Measurements from ENCODE around the gene IRF5. TPM values are rescaled to one million over a fixed set of nuclear protein-coding genes. Genes with fewer than 3 reads are reported as not detected.

Gene IRF5
- total RNA-seq, 1 donor from 2014 or later = 0.37 TPM

- H3K4me3 Mint-ChIP-seq (ENCODE audit: unreplicated experiment) = peak overlapping the region; percentile 65
- TF ChIP-seq CTCF (IDR thresholded peaks at IDR 0.05) = no peak
- peaks cover 25% of the 10 kb centered on the region for H3K27me3 Mint-ChIP-seq (ENCODE audit: low read depth)
- H3K27ac Mint-ChIP-seq (ENCODE audit: unreplicated experiment) = no peak overlapping the region
- no peak for DNase-seq (ENCODE audit: low spot score)
- H3K4me1 Mint-ChIP-seq (ENCODE audit: low read depth) = peaks cover 8% of the 10 kb centered on the region
- H3K9me3 Mint-ChIP-seq (ENCODE audit: low read depth) = no peaks in the 10 kb centered on the region
- no peaks in the 10 kb centered on the region for H3K36me3 Mint-ChIP-seq (ENCODE audit: low read depth)
These were observed 882 bp downstream of the IRF5 start for GRCh38 chr7:128938544-128939074.

GRCh38 chr7:128939075-128939860 is 1.5 kb downstream of the IRF5 start:
- no peak for TF ChIP-seq CTCF (IDR thresholded peaks at IDR 0.05)
- Mint-ChIP-seq H3K36me3 (ENCODE audit: low read depth) (no peaks in the 10 kb centered on the region), H3K27ac (ENCODE audit: unreplicated experiment) (no peak overlapping the region), H3K4me1 (ENCODE audit: low read depth) (peaks cover 8% of the 10 kb centered on the region), H3K4me3 (ENCODE audit: unreplicated experiment) (no peak overlapping the region), H3K27me3 (ENCODE audit: low read depth) (peaks cover 25% of the 10 kb centered on the region), H3K9me3 (ENCODE audit: low read depth) (no peaks in the 10 kb centered on the region)
- DNase-seq (ENCODE audit: low spot score) = no peak

GRCh38 chr7:128939861-128940410 is 2.2 kb downstream of the IRF5 start:
- H3K4me3 Mint-ChIP-seq (ENCODE audit: unreplicated experiment) = no peak overlapping the region
- no peak for DNase-seq (ENCODE audit: low spot score)
- H3K27me3 Mint-ChIP-seq (ENCODE audit: low read depth) = peaks cover 25% of the 10 kb centered on the region
- H3K4me1 Mint-ChIP-seq (ENCODE audit: low read depth) = peaks cover 8% of the 10 kb centered on the region
- H3K27ac Mint-ChIP-seq (ENCODE audit: unreplicated experiment) = no peak overlapping the region
- H3K9me3 Mint-ChIP-seq (ENCODE audit: low read depth) = no peaks in the 10 kb centered on the region
- H3K36me3 Mint-ChIP-seq (ENCODE audit: low read depth) = no peaks in the 10 kb centered on the region
- no peak for TF ChIP-seq CTCF (IDR thresholded peaks at IDR 0.05)

GRCh38 chr7:128940494-128941322 is 3.0 kb downstream of the IRF5 start:
- no peak overlapping the region for H3K4me3 Mint-ChIP-seq (ENCODE audit: unreplicated experiment)
- TF ChIP-seq CTCF (IDR thresholded peaks at IDR 0.05) = no peak
- peaks cover 20% of the 10 kb centered on the region for H3K27me3 Mint-ChIP-seq (ENCODE audit: low read depth)
- no peaks in the 10 kb centered on the region for H3K9me3 Mint-ChIP-seq (ENCODE audit: low read depth)
- H3K27ac Mint-ChIP-seq (ENCODE audit: unreplicated experiment) = no peak overlapping the region
- DNase-seq (ENCODE audit: low spot score) = no peak
- no peaks in the 10 kb centered on the region for H3K36me3 Mint-ChIP-seq (ENCODE audit: low read depth)
- H3K4me1 Mint-ChIP-seq (ENCODE audit: low read depth) = peaks cover 8% of the 10 kb centered on the region

- no peak overlapping the region for H3K27ac Mint-ChIP-seq (ENCODE audit: unreplicated experiment)
These were observed 3.7 kb downstream of the IRF5 start for GRCh38 chr7:128941323-128941890.

More at GRCh38 chr7:128941323-128941890, 3.7 kb downstream of the IRF5 start:
- Mint-ChIP-seq H3K9me3 (ENCODE audit: low read depth) (no peaks in the 10 kb centered on the region), H3K4me3 (ENCODE audit: unreplicated experiment) (no peak overlapping the region), H3K36me3 (ENCODE audit: low read depth) (no peaks in the 10 kb centered on the region), H3K4me1 (ENCODE audit: low read depth) (peaks cover 8% of the 10 kb centered on the region), H3K27me3 (ENCODE audit: low read depth) (peaks cover 20% of the 10 kb centered on the region)
- TF ChIP-seq CTCF (IDR thresholded peaks at IDR 0.05) = no peak
- DNase-seq (ENCODE audit: low spot score) = no peak
